ENCODE results near the gene PDZD2. TPM values are rescaled to one million over a fixed set of nuclear protein-coding genes. Genes with fewer than 3 reads are reported as not detected.

PDZD2 gene
- total and polyA plus RNA-seq, 11 donors, result 28.3 to 116 (median 80.6) TPM

GRCh38 chr5:31984691-31985090, 345.8 kb downstream of the PDZD2 start:
- H3K36me3 ChIP-seq, result peaks cover 0 to 10% (median 0%) of the 10 kb centered on the region in 9 donors
- H3K27me3 ChIP-seq, result no peaks in the 10 kb centered on the region
- intact Hi-C loops (cut with DNase I), result no loop called here
- no peak for TF ChIP-seq POLR2A (IDR thresholded peaks at IDR 0.05)
- no peak overlapping the region for H3K27ac ChIP-seq
- ATAC-seq (no peak), DNase-seq (no peak)
- no peak overlapping the region for H3K4me3 ChIP-seq
- no peaks in the 10 kb centered on the region for H3K9me3 ChIP-seq
- 2 to 100% (median 22%) methylated on average over 1 of the region's 1 CpG for WGBS, 4 donors
- H3K4me1 ChIP-seq, result peaks cover 0 to 53% (median 21%) of the 10 kb centered on the region in 12 donors

DNA sequence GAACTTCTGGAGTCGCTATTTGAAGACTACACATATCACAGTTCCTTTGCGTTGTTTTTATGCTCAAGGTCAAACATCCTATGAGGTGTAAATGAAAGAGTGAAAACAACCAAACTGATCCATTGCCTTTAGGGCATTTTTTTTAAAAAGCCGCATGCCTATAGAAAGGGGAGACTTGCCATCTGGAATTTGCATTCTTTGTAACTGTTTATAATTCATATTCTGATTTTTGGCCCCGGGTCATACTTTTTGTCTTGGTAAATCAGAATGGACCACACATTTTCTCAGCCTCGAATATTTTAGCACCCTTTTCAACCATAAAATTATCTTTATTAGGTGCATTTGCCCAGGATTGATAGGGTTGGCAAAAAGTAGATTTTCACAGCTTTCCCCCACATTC, 347.2 kb downstream of the PDZD2 start:
- H3K27ac ChIP-seq, result no peak overlapping the region
- DNase-seq, result no peak
- peaks cover 0 to 55% (median 21%) of the 10 kb centered on the region in 12 donors for H3K4me1 ChIP-seq
- H3K9me3 ChIP-seq, result no peaks in the 10 kb centered on the region
- TF ChIP-seq POLR2A (IDR thresholded peaks at IDR 0.05), result no peak
- TF ChIP-seq, protein P1, sequence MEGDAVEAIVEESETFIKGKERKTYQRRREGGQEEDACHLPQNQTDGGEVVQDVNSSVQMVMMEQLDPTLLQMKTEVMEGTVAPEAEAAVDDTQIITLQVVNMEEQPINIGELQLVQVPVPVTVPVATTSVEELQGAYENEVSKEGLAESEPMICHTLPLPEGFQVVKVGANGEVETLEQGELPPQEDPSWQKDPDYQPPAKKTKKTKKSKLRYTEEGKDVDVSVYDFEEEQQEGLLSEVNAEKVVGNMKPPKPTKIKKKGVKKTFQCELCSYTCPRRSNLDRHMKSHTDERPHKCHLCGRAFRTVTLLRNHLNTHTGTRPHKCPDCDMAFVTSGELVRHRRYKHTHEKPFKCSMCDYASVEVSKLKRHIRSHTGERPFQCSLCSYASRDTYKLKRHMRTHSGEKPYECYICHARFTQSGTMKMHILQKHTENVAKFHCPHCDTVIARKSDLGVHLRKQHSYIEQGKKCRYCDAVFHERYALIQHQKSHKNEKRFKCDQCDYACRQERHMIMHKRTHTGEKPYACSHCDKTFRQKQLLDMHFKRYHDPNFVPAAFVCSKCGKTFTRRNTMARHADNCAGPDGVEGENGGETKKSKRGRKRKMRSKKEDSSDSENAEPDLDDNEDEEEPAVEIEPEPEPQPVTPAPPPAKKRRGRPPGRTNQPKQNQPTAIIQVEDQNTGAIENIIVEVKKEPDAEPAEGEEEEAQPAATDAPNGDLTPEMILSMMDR (IDR thresholded peaks at IDR 0.05), result no peak
- H3K4me3 ChIP-seq, result no peak overlapping the region
- peaks cover 0 to 10% (median 0%) of the 10 kb centered on the region in 9 donors for H3K36me3 ChIP-seq
- 78 to 90% (median 87%) methylated on average over 5 of the region's 5 CpGs for whole genome bisulfite sequencing, 4 donors
- no peak for ATAC-seq
- H3K27me3 ChIP-seq, result no peaks in the 10 kb centered on the region
- intact Hi-C loops (cut with DNase I), result no loop called here

DNA sequence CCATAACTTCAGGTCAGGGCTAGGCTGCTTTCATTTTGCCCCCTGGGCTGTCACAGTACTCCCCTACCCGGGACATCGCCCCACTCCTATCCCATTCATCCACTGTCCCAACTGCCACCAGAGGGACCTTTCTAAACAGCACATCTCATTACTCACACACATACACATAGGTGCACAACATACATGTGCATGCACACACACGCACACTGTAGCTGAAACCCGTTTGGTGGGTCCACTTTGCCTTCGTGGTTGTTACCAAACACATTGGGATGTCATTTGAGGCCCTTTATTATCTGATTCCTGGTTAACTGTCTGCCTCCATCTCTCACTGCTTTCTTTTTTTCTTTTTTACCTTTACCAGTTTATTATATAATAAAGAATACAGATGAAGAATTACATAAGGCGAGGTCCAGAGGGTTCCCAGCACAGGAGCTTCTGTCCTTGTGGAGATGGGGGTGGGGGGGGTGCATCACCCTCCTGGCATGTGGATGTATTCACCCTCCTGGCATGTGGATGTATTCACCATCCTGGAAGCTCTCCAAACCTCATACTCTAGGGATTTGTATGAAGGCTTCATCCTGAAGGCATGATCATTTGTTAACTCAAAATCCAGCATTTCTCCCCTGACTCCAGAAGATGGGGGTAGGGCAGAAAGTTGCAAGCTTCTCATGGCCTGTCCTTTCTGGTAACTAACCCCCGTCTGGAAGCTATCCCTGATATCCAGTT, 349.2 kb downstream of the PDZD2 start:
- Histone ChIP-seq H3K4me1 (peaks cover 0 to 38% (median 14%) of the 10 kb centered on the region in 12 donors), H3K4me3 (no peak overlapping the region), H3K9me3 (no peaks in the 10 kb centered on the region), H3K27me3 (no peaks in the 10 kb centered on the region), H3K36me3 (peaks cover 0 to 10% (median 0%) of the 10 kb centered on the region in 9 donors), H3K27ac (no peak overlapping the region)
- DNase-seq, result no peak
- ATAC-seq, result peak in 1 of 4 donors; percentile 46
- no peak for TF ChIP-seq POLR2A (IDR thresholded peaks at IDR 0.05)
- TF ChIP-seq, protein P1 (IDR thresholded peaks at IDR 0.05), result no peak
- intact Hi-C loops (cut with DNase I), result no loop called here
- 90 to 94% (median 91%) methylated on average over 7 of the region's 7 CpGs for WGBS, 4 donors

- TF ChIP-seq POLR2A (IDR thresholded peaks at IDR 0.05), result no peak
- TF ChIP-seq, protein P1 (IDR thresholded peaks at IDR 0.05), result no peak
- H3K36me3 ChIP-seq, result peaks cover 0 to 10% (median 0%) of the 10 kb centered on the region in 9 donors
- ATAC-seq (peak in 1 of 4 donors; percentile 25), DNase-seq (no peak)
- no peaks in the 10 kb centered on the region for H3K27me3 ChIP-seq
- 79 to 90% (median 83%) methylated on average over 10 of the region's 10 CpGs for WGBS, 4 donors
- intact Hi-C loops (cut with DNase I), result no loop called here
- no peak overlapping the region for H3K4me3 ChIP-seq
- peaks cover 0 to 40% (median 16%) of the 10 kb centered on the region in 12 donors for H3K4me1 ChIP-seq
- H3K9me3 ChIP-seq, result no peaks in the 10 kb centered on the region
- no peak overlapping the region for H3K27ac ChIP-seq
Measured at GRCh38 chr5:31990081-31990650, 351.2 kb downstream of the PDZD2 start.

Data from heart left ventricle (tissue), 16 donors.